ENCODE data around the gene MCEE. TPM values are rescaled to one million over a fixed set of nuclear protein-coding genes. Genes with fewer than 3 reads are reported as not detected.
"Not testable (repeated sequence)": the region's sequence is repeated elsewhere in the genome, so short reads cannot be mapped to it uniquely, and the experiment has no call there.

Gene MCEE
- total RNA-seq, 2 donors from 2014 or later, result 17.2 to 27.5 TPM

- no peak for TF ChIP-seq CTCF (IDR thresholded peaks at IDR 0.05)
- no peak for DNase-seq (ENCODE audit: low spot score)
- no peak overlapping the region for H3K27ac ChIP-seq
- no peaks in the 10 kb centered on the region for H3K4me1 ChIP-seq
- no peak overlapping the region for H3K4me3 ChIP-seq
- peaks cover 27% of the 10 kb centered on the region for H3K36me3 ChIP-seq
- no peaks in the 10 kb centered on the region for H3K9me3 ChIP-seq
- no peaks in the 10 kb centered on the region for H3K27me3 ChIP-seq
These were observed 13.0 kb downstream of the MCEE start for GRCh38 chr2:71117063-71117462.

- DNase-seq (ENCODE audit: low spot score), result no peak
- no peak overlapping the region for H3K4me3 ChIP-seq
- TF ChIP-seq CTCF (IDR thresholded peaks at IDR 0.05), result no peak
- no peaks in the 10 kb centered on the region for H3K9me3 ChIP-seq
- H3K36me3 ChIP-seq, result peaks cover 32% of the 10 kb centered on the region
- H3K4me1 ChIP-seq, result no peaks in the 10 kb centered on the region
- no peak overlapping the region for H3K27ac ChIP-seq
- H3K27me3 ChIP-seq, result no peaks in the 10 kb centered on the region
These were observed 16.2 kb downstream of the MCEE start for GRCh38 chr2:71113843-71114242.

GRCh38 chr2:71108091-71108490 lies 21.9 kb downstream of the MCEE start:
- H3K27ac ChIP-seq, result no peak overlapping the region
- H3K27me3 ChIP-seq, result no peaks in the 10 kb centered on the region
- H3K4me1 ChIP-seq, result no peaks in the 10 kb centered on the region
- DNase-seq (ENCODE audit: low spot score), result no peak
- no peaks in the 10 kb centered on the region for H3K9me3 ChIP-seq
- H3K4me3 ChIP-seq, result no peak overlapping the region
- peaks cover 11% of the 10 kb centered on the region for H3K36me3 ChIP-seq
- TF ChIP-seq CTCF (IDR thresholded peaks at IDR 0.05), result no peak

- not testable (repeated sequence) for DNase-seq (ENCODE audit: low spot score); H3K27me3 ChIP-seq; H3K4me1 ChIP-seq; H3K4me3 ChIP-seq; H3K9me3 ChIP-seq; H3K27ac ChIP-seq; H3K36me3 ChIP-seq
These were observed 23.6 kb downstream of the MCEE start for GRCh38 chr2:71106463-71106862.

GRCh38 chr2:71103809-71104208 lies 26.2 kb downstream of the MCEE start:
- no peak overlapping the region for H3K4me3 ChIP-seq
- no peak for TF ChIP-seq CTCF (IDR thresholded peaks at IDR 0.05)
- H3K27ac ChIP-seq, result no peak overlapping the region
- H3K4me1 ChIP-seq, result no peaks in the 10 kb centered on the region
- no peaks in the 10 kb centered on the region for H3K27me3 ChIP-seq
- peaks cover 1% of the 10 kb centered on the region for H3K36me3 ChIP-seq
- DNase-seq (ENCODE audit: low spot score), result no peak
- no peaks in the 10 kb centered on the region for H3K9me3 ChIP-seq

- Histone ChIP-seq H3K4me3 (no peak overlapping the region), H3K27me3 (no peaks in the 10 kb centered on the region), H3K9me3 (no peaks in the 10 kb centered on the region), H3K36me3 (no peaks in the 10 kb centered on the region), H3K27ac (no peak overlapping the region), H3K4me1 (no peaks in the 10 kb centered on the region)
- DNase-seq (ENCODE audit: low spot score), result no peak
- TF ChIP-seq CTCF (IDR thresholded peaks at IDR 0.05), result no peak
These were observed 26.9 kb downstream of the MCEE start for GRCh38 chr2:71102981-71103681.
